Measurements from ENCODE around the gene NRGN. TPM values are rescaled to one million over a fixed set of nuclear protein-coding genes. Genes with fewer than 3 reads are reported as not detected.

NRGN gene
- total and polyA plus RNA-seq, 10 of the 15 experiments (the other 5 are each of a cell fraction or from before 2014, with no cell fraction given): 0.36 to 3.2 (median 1.1) TPM; not detected in 2

DNA sequence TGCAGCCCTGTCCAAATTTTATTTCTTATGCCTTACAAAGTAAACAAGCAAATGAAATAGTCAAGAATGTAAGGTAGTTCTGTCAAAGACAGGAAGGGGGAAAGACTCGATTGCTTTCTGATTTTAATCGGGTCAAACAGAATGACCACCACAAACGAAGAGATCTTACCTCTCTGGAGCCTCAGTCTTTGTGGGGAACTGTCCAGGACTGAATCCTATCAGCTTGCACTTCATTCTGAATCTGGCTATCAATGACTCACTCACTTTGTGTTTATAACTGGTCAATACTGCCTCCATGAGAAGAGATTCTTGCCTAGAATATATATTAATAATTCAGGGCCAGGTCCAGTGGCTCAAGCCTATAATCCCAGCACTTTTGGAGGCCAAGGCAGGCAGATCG, 43.3 kb downstream of the NRGN start:
- POLR2A ChIA-PET: no interaction called here
- CTCF ChIA-PET: interaction anchor here (0.8 to 2.6 kb wide), 7 partner anchors 7 to 119 kb away, joined by 3 to 16 read pairs (median 4); no protein-coding TSS in a partner anchor
- H3K4me2 ChIP-seq (ENCODE audit: control insufficient read depth, insufficient read depth): no peak overlapping the region
- no peak overlapping the region for H3K9ac ChIP-seq (ENCODE audit: control insufficient read depth, insufficient read depth, low read length)
- WGBS (ENCODE audit: insufficient coverage, insufficient replicate concordance, low lambda C conversion rate, missing lambda C conversion rate): 99% methylated on average over 4 of the region's 4 CpGs
- DNase-seq (ENCODE audit: low read depth, low spot score): no peak
- TF ChIP-seq CBX5 (IDR thresholded peaks at IDR 0.05; ENCODE audit: low read depth): no peak
- TF ChIP-seq ZBTB11 (CRISPR knock-in tag; IDR thresholded peaks at IDR 0.05): no peak
- TF ChIP-seq NR2C1 (IDR thresholded peaks at IDR 0.05): no peak
- TF ChIP-seq POLR2AphosphoS5 (IDR thresholded peaks at IDR 0.05; ENCODE audit: low read length): no peak
- TF ChIP-seq ZBTB33 (IDR thresholded peaks at IDR 0.05): no peak
- TF ChIP-seq TCF3 (IDR thresholded peaks at IDR 0.05; ENCODE audit: borderline replicate concordance, insufficient read depth, low read depth, low read length): no peak
- no peak for TF ChIP-seq MYB (IDR thresholded peaks at IDR 0.05; ENCODE audit: borderline replicate concordance, low read depth, low read length)
- TF ChIP-seq, protein P1, sequence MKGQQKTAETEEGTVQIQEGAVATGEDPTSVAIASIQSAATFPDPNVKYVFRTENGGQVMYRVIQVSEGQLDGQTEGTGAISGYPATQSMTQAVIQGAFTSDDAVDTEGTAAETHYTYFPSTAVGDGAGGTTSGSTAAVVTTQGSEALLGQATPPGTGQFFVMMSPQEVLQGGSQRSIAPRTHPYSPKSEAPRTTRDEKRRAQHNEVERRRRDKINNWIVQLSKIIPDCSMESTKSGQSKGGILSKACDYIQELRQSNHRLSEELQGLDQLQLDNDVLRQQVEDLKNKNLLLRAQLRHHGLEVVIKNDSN (IDR thresholded peaks at IDR 0.05; ENCODE audit: borderline replicate concordance, extremely low read length, insufficient read depth, low read depth, low read length): no peak
- no peak for TF ChIP-seq RAD21 (IDR thresholded peaks at IDR 0.05; ENCODE audit: insufficient read depth, low read depth, low read length)
- TF ChIP-seq SMC3 (IDR thresholded peaks at IDR 0.05; ENCODE audit: borderline replicate concordance, low read length): no peak
- TF ChIP-seq, protein P2, sequence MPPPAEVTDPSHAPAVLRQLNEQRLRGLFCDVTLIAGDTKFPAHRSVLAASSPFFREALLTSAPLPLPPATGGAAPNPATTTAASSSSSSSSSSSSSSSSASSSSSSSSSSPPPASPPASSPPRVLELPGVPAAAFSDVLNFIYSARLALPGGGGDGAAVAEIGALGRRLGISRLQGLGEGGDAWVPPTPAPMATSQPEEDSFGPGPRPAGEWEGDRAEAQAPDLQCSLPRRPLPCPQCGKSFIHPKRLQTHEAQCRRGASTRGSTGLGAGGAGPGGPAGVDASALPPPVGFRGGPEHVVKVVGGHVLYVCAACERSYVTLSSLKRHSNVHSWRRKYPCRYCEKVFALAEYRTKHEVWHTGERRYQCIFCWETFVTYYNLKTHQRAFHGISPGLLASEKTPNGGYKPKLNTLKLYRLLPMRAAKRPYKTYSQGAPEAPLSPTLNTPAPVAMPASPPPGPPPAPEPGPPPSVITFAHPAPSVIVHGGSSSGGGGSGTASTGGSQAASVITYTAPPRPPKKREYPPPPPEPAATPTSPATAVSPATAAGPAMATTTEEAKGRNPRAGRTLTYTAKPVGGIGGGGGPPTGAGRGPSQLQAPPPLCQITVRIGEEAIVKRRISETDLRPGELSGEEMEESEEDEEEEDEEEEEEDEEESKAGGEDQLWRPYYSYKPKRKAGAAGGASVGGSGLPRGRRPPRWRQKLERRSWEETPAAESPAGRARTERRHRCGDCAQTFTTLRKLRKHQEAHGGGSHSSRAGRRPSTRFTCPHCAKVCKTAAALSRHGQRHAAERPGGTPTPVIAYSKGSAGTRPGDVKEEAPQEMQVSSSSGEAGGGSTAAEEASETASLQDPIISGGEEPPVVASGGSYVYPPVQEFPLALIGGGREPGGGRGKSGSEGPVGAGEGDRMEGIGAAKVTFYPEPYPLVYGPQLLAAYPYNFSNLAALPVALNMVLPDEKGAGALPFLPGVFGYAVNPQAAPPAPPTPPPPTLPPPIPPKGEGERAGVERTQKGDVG (CRISPR knock-in tag; IDR thresholded peaks at IDR 0.05): no peak
- H3K4me3 ChIP-seq: no peak overlapping the region
- H3K27me3 ChIP-seq (replicated peaks in 1 of 2; ENCODE audit: control insufficient read depth in 2 of 2, insufficient read depth in 2 of 2, low read length in 1 of 2): no peaks in the 10 kb centered on the region
- no peaks in the 10 kb centered on the region for H3K4me1 ChIP-seq (ENCODE audit: control insufficient read depth, insufficient read depth, low read length)
- no peaks in the 10 kb centered on the region; a peak in 1 of 4 replicates for H3K36me3 ChIP-seq (ENCODE audit: control insufficient read depth in 2 of 2, insufficient read depth in 2 of 2, low read length in 1 of 2)
- in situ Hi-C loops (cut with MboI) (no loop called here), intact Hi-C loops (cut with micrococcal nuclease; ENCODE audit: unreplicated experiment) (no loop called here)
- ATAC-seq: no peak
- H4K20me1 ChIP-seq (ENCODE audit: control insufficient read depth, insufficient read depth): no peaks in the 10 kb centered on the region
- peaks cover 3% of the 10 kb centered on the region for H3K79me2 ChIP-seq (ENCODE audit: control insufficient read depth, insufficient read depth, low read length)
- FAIRE-seq: no peak
- BruUV-seq (replicated peaks): no TSS peak
- RAD21 ChIA-PET (ENCODE audit: unreplicated experiment): interaction anchor here (1.1 to 1.2 kb wide), 2 partner anchors 10 to 12 kb away, joined by 3 to 4 read pairs; no protein-coding TSS in a partner anchor
- SMC1A ChIA-PET (ENCODE audit: uncharacterized antibody, unreplicated experiment): interaction anchor here (1.2 to 1.7 kb wide), 3 partner anchors 10 to 19 kb away, joined by 4 to 7 read pairs (median 5); no protein-coding TSS in a partner anchor
- H3K27ac ChIP-seq (ENCODE audit: control insufficient read depth, insufficient read depth): no peak overlapping the region
- no peak overlapping the region for H2AFZ ChIP-seq (ENCODE audit: control insufficient read depth, low read depth, low read length)
- no peaks in the 10 kb centered on the region for H3K9me3 ChIP-seq (replicated peaks; ENCODE audit: control insufficient read depth, insufficient read depth, low read length)

Measured in GM12878 (cell line).